ENCODE measurements around the gene PPP1R12B.

DNA sequence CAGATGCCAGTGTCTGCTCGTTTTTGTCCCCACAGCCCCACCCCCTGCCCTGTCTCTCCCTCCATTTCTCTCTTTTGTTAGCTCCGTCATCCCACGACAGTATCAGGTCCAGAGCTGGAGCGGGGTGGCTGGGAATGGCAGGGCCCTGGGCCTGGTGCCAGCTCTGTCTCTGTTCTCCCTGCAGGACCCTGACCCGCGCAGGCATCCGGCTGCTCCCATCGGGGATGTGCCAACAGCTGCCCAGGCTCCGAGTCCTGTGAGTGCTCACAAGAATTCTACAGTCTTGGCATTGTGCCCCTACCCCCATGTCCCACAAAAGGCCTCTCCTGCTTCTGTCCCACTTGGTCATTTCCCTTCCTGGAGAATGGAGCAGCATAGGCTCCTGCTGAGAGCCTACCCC lies 44.1 kb upstream of the PPP1R12B start:
- TF ChIP-seq, protein P1, sequence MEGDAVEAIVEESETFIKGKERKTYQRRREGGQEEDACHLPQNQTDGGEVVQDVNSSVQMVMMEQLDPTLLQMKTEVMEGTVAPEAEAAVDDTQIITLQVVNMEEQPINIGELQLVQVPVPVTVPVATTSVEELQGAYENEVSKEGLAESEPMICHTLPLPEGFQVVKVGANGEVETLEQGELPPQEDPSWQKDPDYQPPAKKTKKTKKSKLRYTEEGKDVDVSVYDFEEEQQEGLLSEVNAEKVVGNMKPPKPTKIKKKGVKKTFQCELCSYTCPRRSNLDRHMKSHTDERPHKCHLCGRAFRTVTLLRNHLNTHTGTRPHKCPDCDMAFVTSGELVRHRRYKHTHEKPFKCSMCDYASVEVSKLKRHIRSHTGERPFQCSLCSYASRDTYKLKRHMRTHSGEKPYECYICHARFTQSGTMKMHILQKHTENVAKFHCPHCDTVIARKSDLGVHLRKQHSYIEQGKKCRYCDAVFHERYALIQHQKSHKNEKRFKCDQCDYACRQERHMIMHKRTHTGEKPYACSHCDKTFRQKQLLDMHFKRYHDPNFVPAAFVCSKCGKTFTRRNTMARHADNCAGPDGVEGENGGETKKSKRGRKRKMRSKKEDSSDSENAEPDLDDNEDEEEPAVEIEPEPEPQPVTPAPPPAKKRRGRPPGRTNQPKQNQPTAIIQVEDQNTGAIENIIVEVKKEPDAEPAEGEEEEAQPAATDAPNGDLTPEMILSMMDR (IDR thresholded peaks at IDR 0.05) = no peak
- TF ChIP-seq POLR2A (IDR thresholded peaks at IDR 0.05) = no peak
- no peak for TF ChIP-seq EP300 (IDR thresholded peaks at IDR 0.05)
